Smooth muscle cell (in vitro differentiated cells): Measurements from ENCODE around the gene TMEM100. TPM values are rescaled to one million over a fixed set of nuclear protein-coding genes. Genes with fewer than 3 reads are reported as not detected.

Experiments used
- DNase-seq: peaks from one replicate; lab custom pipeline; 2025; ENCODE audit not compliant: unreplicated experiment; lab: John Stamatoyannopoulos, UW
- H2AFZ ChIP-seq: fragments of 200-600 bp; sonication (generic); 2 replicates; pipeline ENCODE4 v1.6.0; 2016; ENCODE audit warnings: antibody characterized with exemption, low read depth, mild to moderate bottlenecking
- H3F3A ChIP-seq: fragments of 200-600 bp; sonication (generic); 2 replicates; pipeline ENCODE4 v1.6.0; 2017; ENCODE audit warnings: antibody characterized with exemption, low read depth
- H3K27ac ChIP-seq: fragments of 200-600 bp; sonication (generic); 2 replicates; pipeline ENCODE4 v1.5.1; 2016; ENCODE audit warnings: low read depth, mild to moderate bottlenecking
- H3K27me3 ChIP-seq: fragments of 200-600 bp; sonication (generic); 2 replicates; pipeline ENCODE4 v1.6.1; 2016; ENCODE audit warnings: low read depth, mild to moderate bottlenecking
- H3K36me3 ChIP-seq: fragments of 200-600 bp; sonication (generic); 2 replicates; pipeline ENCODE4 v1.5.1; 2016; ENCODE audit warnings: low read depth
- H3K4me1 ChIP-seq: fragments of 200-600 bp; sonication (generic); 2 replicates; pipeline ENCODE4 v1.5.1; 2016; ENCODE audit warnings: low read depth
- H3K4me2 ChIP-seq: fragments of 200-600 bp; sonication (generic); 2 replicates; pipeline ENCODE4 v1.6.0; 2016; ENCODE audit warnings: mild to moderate bottlenecking
- H3K4me3 ChIP-seq: fragments of 200-600 bp; sonication (generic); 2 replicates; pipeline ENCODE4 v1.5.1; 2016; ENCODE audit warnings: mild to moderate bottlenecking
- H3K79me2 ChIP-seq: fragments of 200-600 bp; sonication (generic); 2 replicates; pipeline ENCODE4 v1.6.0; 2016; ENCODE audit warnings: low read depth, mild to moderate bottlenecking
- H3K9ac ChIP-seq: fragments of 200-600 bp; sonication (generic); 2 replicates; pipeline ENCODE4 v1.6.0; 2016; ENCODE audit warnings: low read depth
- H3K9me3 ChIP-seq: fragments of 200-600 bp; sonication (generic); replicated peaks from 2 replicates; pipeline ENCODE4 v1.5.1; 2016; ENCODE audit warnings: low read depth
- H4K20me1 ChIP-seq: fragments of 200-600 bp; sonication (generic); 2 replicates; pipeline ENCODE4 v1.6.0; 2016; ENCODE audit warnings: low read depth
- WGBS: methylation state at CpG from one replicate; pipeline ENCODE4 v1.1.7; 2016; ENCODE audit warnings: low lambda C conversion rate; 5-methylcytosine and 5-hydroxymethylcytosine counted together
- polyA plus RNA-seq: library from polyadenylated mRNA; unstranded; fragments of >200 nt; fragmentation: Nextera tagmentation; extraction: Ambion mirVana; gene quantifications from 2 replicates; pipeline ENCODE4 v1.2.1, GENCODE V29; 2016
- total RNA-seq: library from RNA; depleted of rRNA; stranded (reverse); fragments of >200 nt; gene quantifications from 2 replicates; pipeline ENCODE4 v1.2.3, GENCODE V29; 2014
- TF ChIP-seq, protein P1 (sequence below): fragments of 200-600 bp; sonication (generic); IDR thresholded peaks from 2 replicates; pipeline ENCODE4 v1.5.1; 2017; ENCODE audit warnings: borderline replicate concordance, mild to moderate bottlenecking, antibody characterized with exemption; ENCODE audit not compliant: insufficient read depth, poor library complexity, severe bottlenecking

The TMEM100 gene
- total and polyA plus RNA-seq, 2 experiments from 2014 or later: 1.9 to 2.9 TPM

DNA sequence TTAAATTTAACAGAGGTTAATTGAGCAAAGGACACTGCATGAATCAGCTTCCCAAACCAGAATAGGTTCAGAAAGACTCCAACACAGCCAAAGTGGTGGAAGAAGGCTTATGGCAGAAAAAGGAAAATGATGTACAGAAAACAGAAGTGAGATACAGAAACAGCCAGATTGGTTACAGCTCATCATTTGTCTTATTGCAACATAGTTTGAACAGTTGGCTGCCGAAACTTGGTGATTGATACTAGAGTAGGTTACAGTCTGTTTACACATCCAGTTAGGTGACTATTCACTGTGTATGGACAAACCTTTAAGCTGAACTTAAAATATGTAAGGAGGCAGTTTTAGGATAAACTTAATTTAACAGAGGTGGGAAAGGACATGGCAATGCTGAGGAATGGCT is 18.3 kb downstream of the TMEM100 start:
- no peak for DNase-seq
- Histone ChIP-seq H3K4me1 (peaks cover 11% of the 10 kb centered on the region), H3K9ac (no peak overlapping the region), H3K4me2 (no peak overlapping the region), H3K79me2 (no peaks in the 10 kb centered on the region), H3K27ac (no peak overlapping the region), H2AFZ (no peak overlapping the region), H3K36me3 (no peaks in the 10 kb centered on the region), H3K27me3 (no peaks in the 10 kb centered on the region), H3K4me3 (no peak overlapping the region), H3K9me3 (no peaks in the 10 kb centered on the region), H3F3A (no peaks in the 10 kb centered on the region), H4K20me1 (no peaks in the 10 kb centered on the region)
- 93% methylated on average over 1 of the region's 1 CpG for WGBS
- TF ChIP-seq, protein P1, sequence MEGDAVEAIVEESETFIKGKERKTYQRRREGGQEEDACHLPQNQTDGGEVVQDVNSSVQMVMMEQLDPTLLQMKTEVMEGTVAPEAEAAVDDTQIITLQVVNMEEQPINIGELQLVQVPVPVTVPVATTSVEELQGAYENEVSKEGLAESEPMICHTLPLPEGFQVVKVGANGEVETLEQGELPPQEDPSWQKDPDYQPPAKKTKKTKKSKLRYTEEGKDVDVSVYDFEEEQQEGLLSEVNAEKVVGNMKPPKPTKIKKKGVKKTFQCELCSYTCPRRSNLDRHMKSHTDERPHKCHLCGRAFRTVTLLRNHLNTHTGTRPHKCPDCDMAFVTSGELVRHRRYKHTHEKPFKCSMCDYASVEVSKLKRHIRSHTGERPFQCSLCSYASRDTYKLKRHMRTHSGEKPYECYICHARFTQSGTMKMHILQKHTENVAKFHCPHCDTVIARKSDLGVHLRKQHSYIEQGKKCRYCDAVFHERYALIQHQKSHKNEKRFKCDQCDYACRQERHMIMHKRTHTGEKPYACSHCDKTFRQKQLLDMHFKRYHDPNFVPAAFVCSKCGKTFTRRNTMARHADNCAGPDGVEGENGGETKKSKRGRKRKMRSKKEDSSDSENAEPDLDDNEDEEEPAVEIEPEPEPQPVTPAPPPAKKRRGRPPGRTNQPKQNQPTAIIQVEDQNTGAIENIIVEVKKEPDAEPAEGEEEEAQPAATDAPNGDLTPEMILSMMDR: no peak

DNA sequence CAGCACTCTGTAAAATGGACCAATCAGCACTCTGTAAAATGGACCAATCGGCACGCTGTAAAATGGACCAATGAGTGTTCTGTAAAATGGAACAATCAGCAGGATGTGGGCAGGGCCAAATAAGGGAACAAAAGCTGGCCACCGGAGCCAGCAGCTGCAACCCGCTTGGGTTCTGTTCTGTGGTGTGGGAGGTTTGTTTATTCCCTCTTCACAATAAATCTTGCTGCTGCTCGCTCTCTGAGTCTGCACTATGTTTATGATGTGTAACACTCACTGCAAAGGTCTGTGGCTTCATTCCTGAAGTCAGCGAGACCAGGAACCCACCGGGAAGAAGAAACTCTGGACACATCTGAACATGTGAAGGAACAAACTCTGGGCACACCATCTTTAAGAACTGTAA is 20.5 kb downstream of the TMEM100 start:
- 50% methylated on average over 7 of the region's 7 CpGs for WGBS
- Histone ChIP-seq H3F3A (no peaks in the 10 kb centered on the region), H3K36me3 (no peaks in the 10 kb centered on the region), H3K4me3 (no peak overlapping the region), H3K9me3 (no peaks in the 10 kb centered on the region), H2AFZ (no peak overlapping the region), H3K27ac (no peak overlapping the region), H3K79me2 (no peaks in the 10 kb centered on the region), H4K20me1 (no peaks in the 10 kb centered on the region), H3K4me1 (peaks cover 6% of the 10 kb centered on the region), H3K4me2 (no peak overlapping the region), H3K9ac (no peak overlapping the region), H3K27me3 (no peaks in the 10 kb centered on the region)
- TF ChIP-seq, protein P1: no peak
- DNase-seq: no peak

DNA sequence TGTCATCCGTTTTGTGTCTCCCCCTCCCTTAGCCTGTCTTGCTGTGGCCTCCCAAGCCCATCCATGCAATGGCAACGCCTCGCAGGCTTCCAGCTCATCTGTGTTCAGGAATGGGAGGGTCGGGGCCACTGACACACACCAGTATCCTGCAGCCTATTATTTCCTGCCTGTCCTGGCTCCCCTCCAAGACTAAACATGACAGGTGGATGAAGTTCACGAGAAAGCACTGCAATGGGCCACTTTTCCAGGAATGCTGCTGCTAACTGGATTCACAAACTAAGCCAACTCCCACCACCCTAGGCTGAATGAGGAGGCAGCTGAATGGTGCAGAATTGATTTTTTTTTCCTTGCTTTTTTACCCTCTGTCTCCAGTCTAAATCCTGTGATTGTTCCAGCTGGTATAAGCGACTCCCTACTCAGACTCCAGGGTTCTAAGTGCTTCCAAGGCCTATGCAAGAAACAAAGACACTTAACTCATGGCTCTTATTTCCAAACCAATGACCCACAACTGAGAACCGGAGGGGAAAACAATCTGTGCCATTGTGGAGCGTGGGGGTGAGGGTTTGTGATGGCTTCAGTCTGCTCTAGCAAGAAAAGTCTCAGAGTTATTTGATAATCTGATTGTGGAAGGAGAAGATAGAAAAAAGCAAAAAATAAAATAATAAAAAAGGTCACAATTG is 23.3 kb downstream of the TMEM100 start:
- Histone ChIP-seq H2AFZ (no peak overlapping the region), H3K27me3 (no peaks in the 10 kb centered on the region), H4K20me1 (no peaks in the 10 kb centered on the region), H3K9me3 (no peaks in the 10 kb centered on the region), H3F3A (peaks cover 3% of the 10 kb centered on the region), H3K79me2 (no peaks in the 10 kb centered on the region), H3K27ac (no peak overlapping the region), H3K36me3 (no peaks in the 10 kb centered on the region), H3K4me3 (no peak overlapping the region), H3K9ac (no peak overlapping the region), H3K4me1 (no peaks in the 10 kb centered on the region), H3K4me2 (no peak overlapping the region)
- WGBS: 89% methylated on average over 8 of the region's 8 CpGs
- no peak for DNase-seq
- TF ChIP-seq, protein P1: no peak
